Smooth muscle cell (in vitro differentiated cells): ENCODE data around the gene NAE1. TPM values are rescaled to one million over a fixed set of nuclear protein-coding genes. Genes with fewer than 3 reads are reported as not detected.

ENCODE experiments used
- DNase-seq: peaks from one replicate; lab custom pipeline; 2025; ENCODE audit not compliant: unreplicated experiment; lab: John Stamatoyannopoulos, UW
- H2AFZ ChIP-seq: fragments of 200-600 bp; sonication (generic); 2 replicates; pipeline ENCODE4 v1.6.0; 2016; ENCODE audit warnings: antibody characterized with exemption, low read depth, mild to moderate bottlenecking
- H3F3A ChIP-seq: fragments of 200-600 bp; sonication (generic); 2 replicates; pipeline ENCODE4 v1.6.0; 2017; ENCODE audit warnings: antibody characterized with exemption, low read depth
- H3K27ac ChIP-seq: fragments of 200-600 bp; sonication (generic); 2 replicates; pipeline ENCODE4 v1.5.1; 2016; ENCODE audit warnings: low read depth, mild to moderate bottlenecking
- H3K27me3 ChIP-seq: fragments of 200-600 bp; sonication (generic); 2 replicates; pipeline ENCODE4 v1.6.1; 2016; ENCODE audit warnings: low read depth, mild to moderate bottlenecking
- H3K36me3 ChIP-seq: fragments of 200-600 bp; sonication (generic); 2 replicates; pipeline ENCODE4 v1.5.1; 2016; ENCODE audit warnings: low read depth
- H3K4me1 ChIP-seq: fragments of 200-600 bp; sonication (generic); 2 replicates; pipeline ENCODE4 v1.5.1; 2016; ENCODE audit warnings: low read depth
- H3K4me2 ChIP-seq: fragments of 200-600 bp; sonication (generic); 2 replicates; pipeline ENCODE4 v1.6.0; 2016; ENCODE audit warnings: mild to moderate bottlenecking
- H3K4me3 ChIP-seq: fragments of 200-600 bp; sonication (generic); 2 replicates; pipeline ENCODE4 v1.5.1; 2016; ENCODE audit warnings: mild to moderate bottlenecking
- H3K79me2 ChIP-seq: fragments of 200-600 bp; sonication (generic); 2 replicates; pipeline ENCODE4 v1.6.0; 2016; ENCODE audit warnings: low read depth, mild to moderate bottlenecking
- H3K9ac ChIP-seq: fragments of 200-600 bp; sonication (generic); 2 replicates; pipeline ENCODE4 v1.6.0; 2016; ENCODE audit warnings: low read depth
- H3K9me3 ChIP-seq: fragments of 200-600 bp; sonication (generic); replicated peaks from 2 replicates; pipeline ENCODE4 v1.5.1; 2016; ENCODE audit warnings: low read depth
- H4K20me1 ChIP-seq: fragments of 200-600 bp; sonication (generic); 2 replicates; pipeline ENCODE4 v1.6.0; 2016; ENCODE audit warnings: low read depth
- WGBS: methylation state at CpG from one replicate; pipeline ENCODE4 v1.1.7; 2016; ENCODE audit warnings: low lambda C conversion rate; 5-methylcytosine and 5-hydroxymethylcytosine counted together
- polyA plus RNA-seq: library from polyadenylated mRNA; unstranded; fragments of >200 nt; fragmentation: Nextera tagmentation; extraction: Ambion mirVana; gene quantifications from 2 replicates; pipeline ENCODE4 v1.2.1, GENCODE V29; 2016
- total RNA-seq: library from RNA; depleted of rRNA; stranded (reverse); fragments of >200 nt; gene quantifications from 2 replicates; pipeline ENCODE4 v1.2.3, GENCODE V29; 2014
- TF ChIP-seq, protein P1 (sequence below): fragments of 200-600 bp; sonication (generic); IDR thresholded peaks from 2 replicates; pipeline ENCODE4 v1.5.1; 2017; ENCODE audit warnings: borderline replicate concordance, mild to moderate bottlenecking, antibody characterized with exemption; ENCODE audit not compliant: insufficient read depth, poor library complexity, severe bottlenecking

The NAE1 gene
- total RNA-seq (68.4 and 70.7 TPM in 2 replicates), polyA plus RNA-seq (55.1 and 59.4 TPM in 2 replicates)

DNA sequence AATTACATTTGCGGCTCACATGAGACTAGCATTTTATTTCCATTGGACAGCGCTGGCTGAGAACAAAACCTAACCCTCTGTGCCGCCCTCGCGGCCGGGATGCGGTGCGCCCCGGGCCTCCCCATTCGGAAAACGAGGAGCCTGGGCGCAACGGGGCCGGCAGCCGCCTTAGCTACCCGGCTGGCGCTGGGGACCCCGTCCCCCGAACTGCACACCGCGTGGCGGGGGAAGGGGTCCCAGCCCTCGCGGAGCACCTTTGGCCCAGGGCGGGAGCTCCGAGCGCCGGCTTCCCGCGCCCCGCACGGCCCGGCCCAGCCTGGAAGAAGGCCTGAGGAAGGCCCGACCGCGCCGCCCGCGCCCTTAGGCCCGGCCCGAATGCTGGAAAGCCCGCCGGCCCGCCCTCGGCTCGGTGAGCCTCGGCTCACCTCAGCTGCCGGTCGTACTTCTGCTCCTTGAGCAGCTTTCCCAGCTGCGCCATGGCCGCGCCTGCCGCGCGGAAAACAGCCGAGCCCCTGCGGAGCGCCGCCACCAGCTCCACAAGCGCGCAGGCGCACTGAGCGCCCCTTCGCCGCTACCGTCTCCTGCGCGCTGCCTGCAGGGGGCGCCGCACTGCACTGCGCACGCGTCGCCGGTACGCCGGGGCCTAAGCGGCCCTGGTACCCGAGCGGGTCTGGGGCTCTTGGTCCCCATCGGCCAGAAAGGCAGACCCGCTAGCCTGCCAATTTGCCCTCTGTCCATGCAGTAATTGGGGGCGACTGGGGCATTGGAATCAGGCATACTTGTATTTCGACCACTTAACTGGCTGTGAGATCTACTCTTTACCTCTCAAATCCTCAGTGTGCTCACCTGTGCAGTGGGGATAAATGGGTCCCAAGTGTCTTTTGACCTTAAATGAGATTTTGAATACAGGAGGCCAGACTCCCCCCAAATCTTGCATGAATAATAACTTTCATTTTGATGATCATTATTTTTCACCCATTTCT lies at the start of gene NAE1:
Gene NAE1, minus strand, starts transcription at position 555 of the 983 bp plus-strand sequence. Its CDS starts 77 bp downstream, at position 478.
- Histone ChIP-seq H3K4me1 (peaks cover 11% of the 10 kb centered on the region), H3K27me3 (peaks cover 10% of the 10 kb centered on the region), H3K4me2 (peak within 1 kb of the TSS; percentile 96), H3F3A (no peaks in the 10 kb centered on the region), H3K27ac (peak within 1 kb of the TSS; percentile 48), H3K9ac (peak within 1 kb of the TSS; percentile 85), H4K20me1 (peaks cover 38% of the 10 kb centered on the region), H3K36me3 (no peaks in the 10 kb centered on the region), H2AFZ (peak within 1 kb of the TSS; percentile 94), H3K9me3 (no peaks in the 10 kb centered on the region), H3K79me2 (peaks cover 22% of the 10 kb centered on the region), H3K4me3 (peak within 1 kb of the TSS; percentile 91)
- peak; percentile 76 for DNase-seq
- WGBS = 1% methylated on average over 60 of the region's 84 CpGs
- TF ChIP-seq, protein P1, sequence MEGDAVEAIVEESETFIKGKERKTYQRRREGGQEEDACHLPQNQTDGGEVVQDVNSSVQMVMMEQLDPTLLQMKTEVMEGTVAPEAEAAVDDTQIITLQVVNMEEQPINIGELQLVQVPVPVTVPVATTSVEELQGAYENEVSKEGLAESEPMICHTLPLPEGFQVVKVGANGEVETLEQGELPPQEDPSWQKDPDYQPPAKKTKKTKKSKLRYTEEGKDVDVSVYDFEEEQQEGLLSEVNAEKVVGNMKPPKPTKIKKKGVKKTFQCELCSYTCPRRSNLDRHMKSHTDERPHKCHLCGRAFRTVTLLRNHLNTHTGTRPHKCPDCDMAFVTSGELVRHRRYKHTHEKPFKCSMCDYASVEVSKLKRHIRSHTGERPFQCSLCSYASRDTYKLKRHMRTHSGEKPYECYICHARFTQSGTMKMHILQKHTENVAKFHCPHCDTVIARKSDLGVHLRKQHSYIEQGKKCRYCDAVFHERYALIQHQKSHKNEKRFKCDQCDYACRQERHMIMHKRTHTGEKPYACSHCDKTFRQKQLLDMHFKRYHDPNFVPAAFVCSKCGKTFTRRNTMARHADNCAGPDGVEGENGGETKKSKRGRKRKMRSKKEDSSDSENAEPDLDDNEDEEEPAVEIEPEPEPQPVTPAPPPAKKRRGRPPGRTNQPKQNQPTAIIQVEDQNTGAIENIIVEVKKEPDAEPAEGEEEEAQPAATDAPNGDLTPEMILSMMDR = peak; percentile 99

DNA sequence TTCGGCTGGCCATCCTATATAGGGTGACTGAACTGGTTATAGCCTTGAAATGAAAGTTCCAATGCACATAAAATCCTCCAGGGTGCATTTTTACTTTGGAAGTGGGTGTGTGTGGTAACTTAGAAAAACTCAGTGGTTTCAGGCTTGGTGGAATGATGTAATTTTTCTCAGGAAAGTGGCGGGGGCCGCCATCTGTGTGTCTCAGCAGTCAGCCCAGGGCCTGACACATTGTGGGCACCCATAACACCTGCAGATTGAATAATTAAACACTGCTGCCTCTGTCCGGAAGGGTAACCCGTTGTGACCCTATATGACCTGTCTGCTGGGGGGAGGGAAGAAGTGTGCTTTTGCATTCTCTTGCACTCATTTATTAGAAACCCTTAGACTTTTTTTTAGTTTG lies 47.3 kb upstream of the NAE1 start:
- H3K79me2 ChIP-seq = no peaks in the 10 kb centered on the region
- H3F3A ChIP-seq = peaks cover 24% of the 10 kb centered on the region
- H2AFZ ChIP-seq = no peak overlapping the region
- H3K36me3 ChIP-seq = no peaks in the 10 kb centered on the region
- no peaks in the 10 kb centered on the region for H3K9me3 ChIP-seq
- no peak overlapping the region for H3K4me3 ChIP-seq
- peak overlapping the region; percentile 19 for H3K27ac ChIP-seq
- H3K9ac ChIP-seq = no peak overlapping the region
- TF ChIP-seq, protein P1 = no peak
- 50% methylated on average over 5 of the region's 5 CpGs for WGBS
- no peaks in the 10 kb centered on the region for H4K20me1 ChIP-seq
- no peaks in the 10 kb centered on the region for H3K4me1 ChIP-seq
- no peak for DNase-seq
- H3K4me2 ChIP-seq = peak overlapping the region; percentile 1
- H3K27me3 ChIP-seq = no peaks in the 10 kb centered on the region

DNA sequence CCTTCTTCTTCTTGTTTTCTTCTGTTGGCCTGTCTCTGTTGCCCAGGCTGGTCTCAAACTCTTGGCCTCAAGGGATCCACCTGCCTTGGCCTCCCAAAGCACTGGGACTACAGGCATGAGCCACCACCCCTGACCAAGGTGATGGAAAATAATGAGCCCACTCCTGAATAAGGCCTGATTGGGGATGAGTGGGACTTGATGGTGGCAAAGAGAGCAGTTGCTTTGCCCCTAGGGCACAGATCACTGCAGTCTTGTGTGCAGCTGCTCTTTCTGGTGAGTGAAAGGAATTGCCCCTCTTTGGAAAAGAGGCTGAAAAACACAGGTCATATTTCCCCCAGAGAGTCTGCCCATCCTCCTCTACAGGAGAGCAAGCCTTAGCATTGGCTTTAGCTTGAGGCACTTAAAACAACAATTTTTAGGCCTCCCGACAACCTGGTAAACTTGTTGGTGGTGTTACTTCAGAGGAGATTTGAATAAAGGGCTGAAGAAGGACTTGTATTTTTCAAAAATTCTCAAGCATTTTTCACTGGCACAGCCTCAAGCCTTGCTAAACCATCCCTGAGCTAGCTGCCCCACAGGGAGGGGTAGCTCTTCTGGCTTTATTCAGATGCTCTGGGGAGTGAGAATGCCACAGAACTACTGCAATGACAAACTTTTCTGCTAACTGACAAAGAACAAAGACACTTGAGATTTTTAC lies 43.5 kb upstream of the NAE1 start:
- Histone ChIP-seq H3K9me3 (no peaks in the 10 kb centered on the region), H3F3A (peaks cover 25% of the 10 kb centered on the region), H4K20me1 (no peaks in the 10 kb centered on the region), H2AFZ (no peak overlapping the region), H3K9ac (no peak overlapping the region), H3K4me3 (no peak overlapping the region), H3K36me3 (no peaks in the 10 kb centered on the region), H3K79me2 (no peaks in the 10 kb centered on the region), H3K4me1 (no peaks in the 10 kb centered on the region), H3K4me2 (no peak overlapping the region), H3K27ac (peak overlapping the region; percentile 65), H3K27me3 (no peaks in the 10 kb centered on the region)
- TF ChIP-seq, protein P1 = no peak
- DNase-seq = no peak
- 45% methylated on average over 1 of the region's 1 CpG for WGBS
